Pancreas (tissue), 10 donors: ENCODE results near the gene MRPS34. TPM values are rescaled to one million over a fixed set of nuclear protein-coding genes. Genes with fewer than 3 reads are reported as not detected.

Experiments
- ATAC-seq, 4 donors: fragments of 200-7000 bp; cut with Tn5 transposase; one replicate each; pipeline versions ENCODE4 v1.8.0 to v1.9.1; 2020; ENCODE audit warnings: mild to moderate bottlenecking in 4 of 4, moderate library complexity in 4 of 4
- DNase-seq, 6 donors: peaks; one replicate each; pipeline ENCODE4 v3.0.0-alpha.2; 2020
- FAIRE-seq: peaks from 2 replicates; lab custom pipeline; 2012; peaks lifted over from hg19 to GRCh38; lab: Jason Lieb, UNC
- H3K27ac ChIP-seq, 4 donors: fragments of 200-600 bp; sonication (generic); 1 replicate in 3 of 4; 2 replicates in 1 of 4; pipeline versions ENCODE4 v1.5.0 to v1.8.0; 2020
- H3K27me3 ChIP-seq, 4 donors: fragments of 200-600 bp; one replicate each; pipeline ENCODE4 v1.8.0; 2021
- H3K36me3 ChIP-seq, 3 donors: fragments of 200-600 bp; sonication (generic) in 1 of 3; one replicate each; pipeline versions ENCODE4 v1.5.0 to v1.8.0; 2020 to 2021
- H3K4me1 ChIP-seq, 3 donors: fragments of 200-600 bp; one replicate each; pipeline ENCODE4 v1.8.0; 2021
- H3K4me3 ChIP-seq, 4 donors: fragments of 200-600 bp; sonication (generic) in 2 of 4; one replicate each; pipeline versions ENCODE4 v1.5.0 to v1.8.0; 2020 to 2021
- H3K9me3 ChIP-seq, 4 donors: fragments of 200-600 bp; one replicate each; pipeline ENCODE4 v1.8.0; 2021
- WGBS, 2 donors: extraction: QIAGEN DNeasy Blood & Tissue Kit; methylation state at CpG; one replicate each; pipeline ENCODE4 v1.1.7; 2013; 5-methylcytosine and 5-hydroxymethylcytosine counted together
- intact Hi-C, 3 donors: fragments of 100-400 bp; cut with DNase I; formaldehyde crosslinking; loops; one replicate each; pipeline versions ENCODE4 v1.11.1 to v1.14.2; 2022
- microRNA-seq, 2 donors: library from miRNA; unstranded; fragments of <30 nt; microRNA quantifications; one replicate each; pipeline versions ENCODE4 to v1.1.0, GENCODE V29; 2019 to 2020
- polyA plus RNA-seq, 2 donors: library from polyadenylated mRNA; stranded (reverse); fragments of 200-250 nt; gene quantifications; one replicate each; pipeline ENCODE4 v1.2.3, GENCODE V29; 2013
- total RNA-seq, 6 donors: library from RNA; stranded (reverse); fragmentation: NEBNext Ultra II Directional in 4 of 6; extraction: Animal tissue kit (Norgen Biotek cat#: 25700) in 4 of 6; gene quantifications; one replicate each; pipeline versions ENCODE4 v1.2.1 to v1.2.4, GENCODE V29; 2021 to 2023
- TF ChIP-seq, protein P1 (sequence below), 4 donors: fragments of 200-600 bp; sonication (generic) in 3 of 4; IDR thresholded peaks; one replicate each; pipeline versions ENCODE4 v1.5.0 to v1.8.0; 2021; ENCODE audit warnings: antibody characterized with exemption in 4 of 4
- donor health status: healthy with polysubstance abuse.
- donor health status: DM: no; HTN: no; CAD: no; lungs with moderate emphysema.
- donor health status: DM: no; HTN: no; CAD: no.
- donor health status: control.
- donor health status: control.
- donor health status: Bipolar disorder and iron deficiency.
- donor health status: DM: yes; HTN: yes; CAD: no.
- donor health status: DM: no; HTN: no; CAD: no.
- donor health status: DM: no; HTN: no; CAD: no.
- donor health status: DM: yes; HTN: yes; CAD: no.

MRPS34 gene
- total and polyA plus RNA-seq, 8 donors = 42.4 to 84.1 (median 58.3) TPM

DNA sequence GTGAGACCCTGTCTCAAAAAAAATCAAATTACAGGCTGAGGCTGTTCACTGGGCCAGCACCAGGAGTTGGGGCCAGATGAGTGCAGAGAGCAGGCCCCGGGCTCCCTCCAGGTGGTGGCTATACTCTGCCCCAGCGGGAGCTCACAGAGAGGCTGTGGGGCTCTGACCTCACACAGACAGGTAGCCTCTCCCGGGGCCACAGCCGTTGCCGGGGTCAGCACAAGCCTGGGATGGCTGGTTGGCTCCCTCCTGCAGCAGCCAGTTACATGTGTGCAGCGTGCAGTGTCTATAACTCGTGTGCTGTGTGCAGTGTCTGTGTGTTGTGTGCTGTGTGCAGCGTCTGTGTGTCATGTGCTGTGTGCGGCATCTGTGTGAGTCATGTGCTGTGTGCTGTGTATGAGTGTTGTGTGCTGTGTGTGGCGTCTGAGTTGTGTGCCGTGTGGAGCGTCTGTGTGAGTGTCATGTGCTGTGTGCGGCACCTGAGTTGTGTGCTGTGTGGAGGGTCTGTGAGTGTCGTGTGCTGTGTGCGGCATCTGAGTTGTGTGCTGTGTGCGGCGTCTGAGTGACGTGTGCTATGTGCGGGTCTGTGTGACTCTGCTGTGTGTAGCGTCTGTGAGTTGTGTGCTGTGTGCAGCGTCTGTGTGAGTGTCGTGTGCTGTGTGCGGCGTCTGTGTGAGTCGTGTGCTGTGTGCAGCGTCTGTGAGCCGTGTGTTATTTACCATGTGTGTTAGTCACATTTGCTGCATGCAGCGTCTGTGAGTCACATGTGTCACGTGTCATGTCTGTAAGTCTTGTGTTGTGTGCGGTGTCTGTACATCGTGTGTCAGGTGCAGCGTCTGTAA, 46.1 kb downstream of the MRPS34 start:
- no peaks in the 10 kb centered on the region for H3K27me3 ChIP-seq
- H3K9me3 ChIP-seq = no peaks in the 10 kb centered on the region
- H3K4me1 ChIP-seq = peaks cover 0 to 14% (median 0%) of the 10 kb centered on the region in 3 donors
- no peak for ATAC-seq
- no peak for DNase-seq
- intact Hi-C loops = no loop called here
- TF ChIP-seq, protein P1, sequence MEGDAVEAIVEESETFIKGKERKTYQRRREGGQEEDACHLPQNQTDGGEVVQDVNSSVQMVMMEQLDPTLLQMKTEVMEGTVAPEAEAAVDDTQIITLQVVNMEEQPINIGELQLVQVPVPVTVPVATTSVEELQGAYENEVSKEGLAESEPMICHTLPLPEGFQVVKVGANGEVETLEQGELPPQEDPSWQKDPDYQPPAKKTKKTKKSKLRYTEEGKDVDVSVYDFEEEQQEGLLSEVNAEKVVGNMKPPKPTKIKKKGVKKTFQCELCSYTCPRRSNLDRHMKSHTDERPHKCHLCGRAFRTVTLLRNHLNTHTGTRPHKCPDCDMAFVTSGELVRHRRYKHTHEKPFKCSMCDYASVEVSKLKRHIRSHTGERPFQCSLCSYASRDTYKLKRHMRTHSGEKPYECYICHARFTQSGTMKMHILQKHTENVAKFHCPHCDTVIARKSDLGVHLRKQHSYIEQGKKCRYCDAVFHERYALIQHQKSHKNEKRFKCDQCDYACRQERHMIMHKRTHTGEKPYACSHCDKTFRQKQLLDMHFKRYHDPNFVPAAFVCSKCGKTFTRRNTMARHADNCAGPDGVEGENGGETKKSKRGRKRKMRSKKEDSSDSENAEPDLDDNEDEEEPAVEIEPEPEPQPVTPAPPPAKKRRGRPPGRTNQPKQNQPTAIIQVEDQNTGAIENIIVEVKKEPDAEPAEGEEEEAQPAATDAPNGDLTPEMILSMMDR (IDR thresholded peaks at IDR 0.05) = no peak
- no peak for FAIRE-seq
- WGBS, 2 donors = 92 to 93% methylated on average over 32 of the region's 32 CpGs
- H3K4me3 ChIP-seq = no peak overlapping the region
- H3K27ac ChIP-seq = no peak overlapping the region
- H3K36me3 ChIP-seq = peaks cover 0 to 7% (median 0%) of the 10 kb centered on the region in 3 donors

DNA sequence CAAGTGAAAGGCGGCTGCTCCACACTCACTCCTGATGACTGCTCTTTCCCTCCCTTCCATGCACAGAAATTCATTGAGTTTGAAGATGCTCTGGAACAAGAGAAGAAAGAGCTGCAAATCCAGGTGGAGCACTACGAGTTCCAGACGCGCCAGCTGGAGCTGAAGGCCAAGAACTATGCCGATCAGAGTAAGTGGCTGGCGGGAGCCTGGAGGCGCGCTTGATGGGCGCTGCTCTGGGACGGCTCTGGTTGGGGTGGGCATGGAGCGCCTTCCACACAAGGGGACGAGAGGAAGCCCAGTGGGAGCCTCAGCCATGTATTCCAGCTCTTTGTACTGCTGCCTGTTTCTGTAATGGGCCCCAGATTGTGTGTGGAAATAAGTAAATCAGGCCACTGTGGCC, 48.4 kb downstream of the MRPS34 start:
- H3K27ac ChIP-seq = no peak overlapping the region

DNA sequence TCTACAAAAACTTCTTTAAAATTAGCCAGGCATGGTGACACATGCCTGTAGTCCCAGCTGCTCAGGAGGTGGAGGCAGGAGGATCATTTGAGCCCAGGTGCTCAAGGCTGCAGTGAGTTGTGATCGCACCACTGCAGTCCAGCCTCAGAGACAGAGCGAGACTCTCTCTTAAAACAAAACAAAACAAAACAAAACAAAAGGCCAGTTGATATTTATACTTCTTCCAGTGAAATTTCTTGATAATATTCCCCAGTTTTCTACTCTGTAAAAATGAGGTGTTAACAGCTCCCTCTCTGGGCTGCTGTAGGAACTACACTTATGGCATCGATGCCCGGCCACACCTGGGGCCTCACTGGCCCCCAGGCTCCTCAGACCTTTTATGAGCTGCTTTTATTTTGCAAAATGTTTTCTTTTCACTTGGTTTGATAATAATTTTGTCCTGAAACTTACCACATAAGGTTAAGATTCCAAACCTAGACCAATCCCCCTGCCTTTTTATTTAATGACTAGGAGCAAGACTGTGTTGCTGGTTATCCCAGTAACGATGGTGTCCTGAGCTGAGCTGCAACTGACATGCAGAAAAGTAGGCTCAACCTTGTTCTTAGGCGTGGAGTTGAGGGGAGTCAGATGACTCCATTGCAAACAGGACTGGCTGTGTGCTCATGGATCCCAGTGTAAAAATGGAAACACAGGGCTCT, 49.3 kb downstream of the MRPS34 start:
- no peak for FAIRE-seq
- Histone ChIP-seq H3K4me1 (peaks cover 0 to 17% (median 0%) of the 10 kb centered on the region in 3 donors), H3K27ac (peak overlapping the region in 1 of 4 donors; percentile 71), H3K4me3 (no peak overlapping the region), H3K27me3 (no peaks in the 10 kb centered on the region), H3K36me3 (no peaks in the 10 kb centered on the region), H3K9me3 (no peaks in the 10 kb centered on the region)
- DNase-seq = peak in 1 of 6 donors; percentile 45
- intact Hi-C loops = no loop called here
- TF ChIP-seq, protein P1 (IDR thresholded peaks at IDR 0.05) = peak; percentile 67 to 81 (median 72)
- WGBS, 2 donors = 40% methylated on average over 6 of the region's 6 CpGs
- peak; percentile 49 to 74 (median 67) for ATAC-seq

More for the DNA sequence above, 48.4 kb downstream of the MRPS34 start:
- WGBS, 2 donors = 91% methylated on average over 12 of the region's 12 CpGs
- DNase-seq (no peak), ATAC-seq (no peak), FAIRE-seq (no peak)
- TF ChIP-seq, protein P1 (IDR thresholded peaks at IDR 0.05) = no peak
- no peaks in the 10 kb centered on the region for H3K27me3 ChIP-seq
- H3K4me3 ChIP-seq = no peak overlapping the region
- intact Hi-C loops = no loop called here
- H3K36me3 ChIP-seq = peaks cover 0 to 7% (median 0%) of the 10 kb centered on the region in 3 donors
- H3K9me3 ChIP-seq = no peaks in the 10 kb centered on the region
- H3K4me1 ChIP-seq = peaks cover 0 to 17% (median 0%) of the 10 kb centered on the region in 3 donors

Small RNA genes within 50 kb of the gene (microRNA-seq; reads per million reads assigned to microRNA genes)
- gene MIR3177 = 0 to 0.39 reads per million in 2 donors

Other genes with a start within 250 kb of the MRPS34 start
- gene TMEM204, start 239.5 kb downstream of the MRPS34 start, total RNA-seq = 1 to 10 TPM; 2.4 to 9.6 (median 4.6) TPM
- gene TMEM204, start 239.5 kb downstream of the MRPS34 start, polyA plus RNA-seq = 1 to 10 TPM; 8.8 to 9.8 TPM
- 10 to 100 TPM in 5 of 6 donors, 1 to 10 TPM in 1; 7.8 to 20.7 (median 10.4) TPM for gene IFT140, start 161.1 kb downstream of the MRPS34 start, total RNA-seq
- 10 to 100 TPM; 18.3 to 24.3 TPM for gene IFT140, start 161.1 kb downstream of the MRPS34 start, polyA plus RNA-seq
- 10 to 100 TPM in 1 of 6 donors, 1 to 10 TPM in 5; 4.6 to 13.8 (median 6.7) TPM for gene CRAMP1, start 160.8 kb downstream of the MRPS34 start, total RNA-seq
- gene CRAMP1, start 160.8 kb downstream of the MRPS34 start, polyA plus RNA-seq = 10 to 100 TPM in 1 of 2 donors, 1 to 10 TPM in 1; 9.0 to 16.2 TPM
- gene JPT2, start 94.9 kb downstream of the MRPS34 start, total RNA-seq = 10 to 100 TPM; 21.7 to 49.3 (median 32.4) TPM
- 10 to 100 TPM; 13.5 to 22.2 TPM for gene JPT2, start 94.9 kb downstream of the MRPS34 start, polyA plus RNA-seq
- gene MAPK8IP3, start 66.9 kb downstream of the MRPS34 start, total RNA-seq = 10 to 100 TPM; 25.5 to 51.8 (median 40.1) TPM
- 100 to 1,000 TPM in 1 of 2 donors, 10 to 100 TPM in 1; 94.9 to 244 TPM for gene MAPK8IP3, start 66.9 kb downstream of the MRPS34 start, polyA plus RNA-seq
- gene NME3, start 1.6 kb downstream of the MRPS34 start, total RNA-seq = 10 to 100 TPM; 27.4 to 37.8 (median 30.4) TPM
- 100 to 1,000 TPM; 232 to 297 TPM for gene NME3, start 1.6 kb downstream of the MRPS34 start, polyA plus RNA-seq
- 1 to 10 TPM; 4.7 to 10.0 (median 6.8) TPM for gene EME2, start 324 bp downstream of the MRPS34 start, total RNA-seq
- 10 to 100 TPM; 18.4 to 37.9 TPM for gene EME2, start 324 bp downstream of the MRPS34 start, polyA plus RNA-seq
- 10 to 100 TPM; 19.2 to 41.3 (median 37.2) TPM for gene SPSB3, start 9.4 kb upstream of the MRPS34 start, total RNA-seq
- 100 to 1,000 TPM; 161 to 223 TPM for gene SPSB3, start 9.4 kb upstream of the MRPS34 start, polyA plus RNA-seq
- 10 to 100 TPM; 20.4 to 42.5 (median 25.6) TPM for gene NUBP2, start 9.8 kb upstream of the MRPS34 start, total RNA-seq
- 10 to 100 TPM; 55.7 to 58.8 TPM for gene NUBP2, start 9.8 kb upstream of the MRPS34 start, polyA plus RNA-seq
- 1 to 10 TPM; 1.0 to 3.8 (median 2.3) TPM for gene IGFALS, start 20.6 kb upstream of the MRPS34 start, total RNA-seq
- 1 to 10 TPM; 4.4 to 8.2 TPM for gene IGFALS, start 20.6 kb upstream of the MRPS34 start, polyA plus RNA-seq
- gene HAGH, start 53.7 kb upstream of the MRPS34 start, total RNA-seq = 10 to 100 TPM; 26.6 to 39.5 (median 34.6) TPM
- gene HAGH, start 53.7 kb upstream of the MRPS34 start, polyA plus RNA-seq = 10 to 100 TPM; 57.9 to 63.7 TPM
- gene FAHD1, start 54.1 kb upstream of the MRPS34 start, total RNA-seq = 10 to 100 TPM in 3 of 6 donors, 1 to 10 TPM in 3; 5.1 to 14.4 (median 10.2) TPM
- 10 to 100 TPM; 12.4 to 12.7 TPM for gene FAHD1, start 54.1 kb upstream of the MRPS34 start, polyA plus RNA-seq
- under 1 TPM in 1 of 6 donors, not detected in 5; 0.44 TPM for gene MEIOB, start 99.0 kb upstream of the MRPS34 start, total RNA-seq
- gene MEIOB, start 99.0 kb upstream of the MRPS34 start, polyA plus RNA-seq = under 1 TPM in 1 of 2 donors, not detected in 1; 0.26 TPM
- gene HS3ST6, start 145.3 kb upstream of the MRPS34 start, total RNA-seq = not detected
- gene HS3ST6, start 145.3 kb upstream of the MRPS34 start, polyA plus RNA-seq = under 1 TPM in 1 of 2 donors, not detected in 1; 0.11 TPM
- gene MSRB1, start 170.1 kb upstream of the MRPS34 start, total RNA-seq = 10 to 100 TPM; 29.7 to 77.4 (median 57.0) TPM
- 10 to 100 TPM; 47.0 to 94.4 TPM for gene MSRB1, start 170.1 kb upstream of the MRPS34 start, polyA plus RNA-seq
- 10 to 100 TPM in 3 of 6 donors, under 1 TPM in 2, not detected in 1; 0.09 to 35.3 (median 11.0) TPM for gene RPL3L, start 181.6 kb upstream of the MRPS34 start, total RNA-seq
- gene RPL3L, start 181.6 kb upstream of the MRPS34 start, polyA plus RNA-seq = 10 to 100 TPM in 1 of 2 donors, under 1 TPM in 1; 0.05 to 11.3 TPM
- 10 to 100 TPM; 54.0 to 72.1 (median 58.7) TPM for gene NDUFB10, start 186.4 kb upstream of the MRPS34 start, total RNA-seq
- 100 to 1,000 TPM in 1 of 2 donors, 10 to 100 TPM in 1; 84.2 to 108 TPM for gene NDUFB10, start 186.4 kb upstream of the MRPS34 start, polyA plus RNA-seq
- gene RPS2, start 191.7 kb upstream of the MRPS34 start, total RNA-seq = 1,000 to 10,000 TPM; 1,316 to 3,013 (median 1,806) TPM
- 1,000 to 10,000 TPM; 1,574 to 3,219 TPM for gene RPS2, start 191.7 kb upstream of the MRPS34 start, polyA plus RNA-seq
- gene RNF151, start 193.7 kb upstream of the MRPS34 start, total RNA-seq = not detected
- under 1 TPM; 0.12 to 0.61 TPM for gene RNF151, start 193.7 kb upstream of the MRPS34 start, polyA plus RNA-seq
- 10 to 100 TPM; 14.7 to 23.5 (median 19.4) TPM for gene TBL3, start 198.9 kb upstream of the MRPS34 start, total RNA-seq
- 10 to 100 TPM; 55.8 to 63.7 TPM for gene TBL3, start 198.9 kb upstream of the MRPS34 start, polyA plus RNA-seq
- gene NOXO1, start 208.3 kb upstream of the MRPS34 start, total RNA-seq = under 1 TPM in 5 of 6 donors, not detected in 1; 0.35 to 0.69 (median 0.52) TPM
- gene NOXO1, start 208.3 kb upstream of the MRPS34 start, polyA plus RNA-seq = 1 to 10 TPM in 1 of 2 donors, under 1 TPM in 1; 0.70 to 1.6 TPM
- gene GFER, start 211.1 kb upstream of the MRPS34 start, total RNA-seq = 10 to 100 TPM; 17.1 to 31.9 (median 25.9) TPM
- gene GFER, start 211.1 kb upstream of the MRPS34 start, polyA plus RNA-seq = 10 to 100 TPM; 25.7 to 62.0 TPM
- 1 to 10 TPM in 1 of 6 donors, under 1 TPM in 5; 0.19 to 1.5 (median 0.55) TPM for gene SYNGR3, start 216.8 kb upstream of the MRPS34 start, total RNA-seq
- 1 to 10 TPM in 1 of 2 donors, under 1 TPM in 1; 0.57 to 3.1 TPM for gene SYNGR3, start 216.8 kb upstream of the MRPS34 start, polyA plus RNA-seq
- gene ZNF598, start 236.7 kb upstream of the MRPS34 start, total RNA-seq = 10 to 100 TPM; 26.0 to 93.6 (median 42.4) TPM
- gene ZNF598, start 236.7 kb upstream of the MRPS34 start, polyA plus RNA-seq = 10 to 100 TPM; 71.0 to 73.5 TPM
- 1 to 10 TPM in 2 of 6 donors, under 1 TPM in 4; 0.43 to 1.9 (median 0.50) TPM for gene NPW, start 246.7 kb upstream of the MRPS34 start, total RNA-seq
- gene NPW, start 246.7 kb upstream of the MRPS34 start, polyA plus RNA-seq = 1 to 10 TPM; 1.3 to 2.7 TPM